ENCODE measurements around the gene LAMB1. TPM values are rescaled to one million over a fixed set of nuclear protein-coding genes. Genes with fewer than 3 reads are reported as not detected.

LAMB1 gene
- total RNA-seq, 1 donor from 2014 or later = not detected

GRCh38 chr7:107948645-107949442, 54.1 kb downstream of the LAMB1 start:
- H3K9me3 Mint-ChIP-seq = no peaks in the 10 kb centered on the region
- DNase-seq (no peak), ATAC-seq (ENCODE audit: low read depth) (no peak)
- H3K27me3 Mint-ChIP-seq = peaks cover 2% of the 10 kb centered on the region
- H3K27ac Mint-ChIP-seq = no peak overlapping the region
- intact Hi-C loops (cut with micrococcal nuclease) = no loop called here
- no peaks in the 10 kb centered on the region for H3K36me3 Mint-ChIP-seq (ENCODE audit: low read depth)
- ChIA-PET CTCF (no interaction called here), POLR2A (no interaction called here)
- H3K4me1 Mint-ChIP-seq = no peaks in the 10 kb centered on the region
- no peak for TF ChIP-seq CTCF (IDR thresholded peaks at IDR 0.05)
- H3K4me3 Mint-ChIP-seq = no peak overlapping the region

GRCh38 chr7:107946881-107947280, 56.1 kb downstream of the LAMB1 start:
- Mint-ChIP-seq H3K36me3 (ENCODE audit: low read depth) (no peaks in the 10 kb centered on the region), H3K27ac (no peak overlapping the region), H3K4me1 (no peaks in the 10 kb centered on the region), H3K9me3 (no peaks in the 10 kb centered on the region), H3K27me3 (no peaks in the 10 kb centered on the region), H3K4me3 (no peak overlapping the region)
- DNase-seq (no peak), ATAC-seq (ENCODE audit: low read depth) (no peak)
- ChIA-PET CTCF (no interaction called here), POLR2A (no interaction called here)
- TF ChIP-seq CTCF (IDR thresholded peaks at IDR 0.05) = no peak
- intact Hi-C loops (cut with micrococcal nuclease) = no loop called here

GRCh38 chr7:107946451-107946850, 56.5 kb downstream of the LAMB1 start:
- H3K27me3 Mint-ChIP-seq = no peaks in the 10 kb centered on the region
- DNase-seq (no peak), ATAC-seq (ENCODE audit: low read depth) (no peak)
- H3K27ac Mint-ChIP-seq = no peak overlapping the region
- H3K36me3 Mint-ChIP-seq (ENCODE audit: low read depth) = no peaks in the 10 kb centered on the region
- ChIA-PET CTCF (no interaction called here), POLR2A (no interaction called here)
- no peak for TF ChIP-seq CTCF (IDR thresholded peaks at IDR 0.05)
- no peak overlapping the region for H3K4me3 Mint-ChIP-seq
- intact Hi-C loops (cut with micrococcal nuclease) = no loop called here
- H3K9me3 Mint-ChIP-seq = no peaks in the 10 kb centered on the region
- H3K4me1 Mint-ChIP-seq = no peaks in the 10 kb centered on the region

GRCh38 chr7:107945332-107945731, 57.6 kb downstream of the LAMB1 start:
- no peak for TF ChIP-seq CTCF (IDR thresholded peaks at IDR 0.05)
- no peak for ATAC-seq (ENCODE audit: low read depth)
- no peak overlapping the region for H3K4me3 Mint-ChIP-seq
- POLR2A ChIA-PET = no interaction called here
- CTCF ChIA-PET = no interaction called here
- H3K4me1 Mint-ChIP-seq = no peaks in the 10 kb centered on the region
- no peaks in the 10 kb centered on the region for H3K36me3 Mint-ChIP-seq (ENCODE audit: low read depth)
- no peak overlapping the region for H3K27ac Mint-ChIP-seq
- intact Hi-C loops (cut with micrococcal nuclease) = no loop called here
- DNase-seq = no peak
- no peaks in the 10 kb centered on the region for H3K9me3 Mint-ChIP-seq
- no peaks in the 10 kb centered on the region for H3K27me3 Mint-ChIP-seq

GRCh38 chr7:107944411-107945169, 58.4 kb downstream of the LAMB1 start:
- no peaks in the 10 kb centered on the region for H3K4me1 Mint-ChIP-seq
- POLR2A ChIA-PET = no interaction called here
- intact Hi-C loops (cut with micrococcal nuclease) = no loop called here

More at GRCh38 chr7:107944411-107945169, 58.4 kb downstream of the LAMB1 start:
- Mint-ChIP-seq H3K9me3 (no peaks in the 10 kb centered on the region), H3K4me3 (no peak overlapping the region), H3K27ac (no peak overlapping the region), H3K36me3 (ENCODE audit: low read depth) (peaks cover 6% of the 10 kb centered on the region), H3K27me3 (no peaks in the 10 kb centered on the region)
- no peak for DNase-seq
- no peak for TF ChIP-seq CTCF (IDR thresholded peaks at IDR 0.05)
- ATAC-seq (ENCODE audit: low read depth) = no peak
- CTCF ChIA-PET = no interaction called here
